Breast epithelium (tissue), 4 donors: ENCODE measurements around the gene IQGAP2. TPM values are rescaled to one million over a fixed set of nuclear protein-coding genes. Genes with fewer than 3 reads are reported as not detected.

ENCODE experiments used
- DNase-seq, 2 donors: peaks; one replicate each; pipeline ENCODE4 v3.0.0-alpha.2; 2019; ENCODE audit warnings: low spot score in 2 of 2
- H3K27ac ChIP-seq, 2 donors: fragments of 200-600 bp; sonication (generic) in 1 of 2; one replicate each; pipeline ENCODE4 v1.5.1; 2016 to 2019; ENCODE audit warnings: mild to moderate bottlenecking in 1 of 2
- H3K27me3 ChIP-seq, 2 donors: fragments of 200-600 bp; sonication (generic) in 1 of 2; one replicate each; pipeline versions ENCODE4 v1.5.1 to v1.6.0; 2017 to 2019; ENCODE audit warnings: control low read depth in 1 of 2, mild to moderate bottlenecking in 1 of 2
- H3K36me3 ChIP-seq: fragments of 200-600 bp; one replicate; pipeline ENCODE4 v1.5.1; 2019
- H3K4me1 ChIP-seq, 2 donors: fragments of 200-600 bp; sonication (generic); one replicate each; pipeline ENCODE4 v1.5.1; 2016 to 2019; ENCODE audit warnings: control low read depth in 1 of 2
- H3K4me3 ChIP-seq, 3 donors: fragments of 200-600 bp; sonication (generic); 1 replicate in 2 of 3; 2 replicates in 1 of 3; pipeline ENCODE4 v1.5.1; 2016 to 2019; ENCODE audit warnings: mild to moderate bottlenecking in 3 of 3, moderate library complexity in 2 of 3
- H3K9me3 ChIP-seq, 2 donors: fragments of 200-600 bp; sonication (generic) in 1 of 2; one replicate each; pipeline ENCODE4 v1.5.1; 2016 to 2019; ENCODE audit warnings: control low read depth in 1 of 2
- CTCF ChIP-seq, 3 donors: fragments of 450-650 bp; IDR thresholded peaks; one replicate each; pipeline ENCODE4 v1.5.1; 2016 to 2017; ENCODE audit warnings: antibody characterized with exemption in 3 of 3, mild to moderate bottlenecking in 3 of 3, moderate library complexity in 3 of 3
- POLR2A ChIP-seq: fragments of 450-650 bp; IDR thresholded peaks from one replicate; pipeline ENCODE4 v1.6.1; 2016; ENCODE audit warnings: antibody characterized with exemption, mild to moderate bottlenecking, moderate library complexity
- POLR2AphosphoS5 ChIP-seq, 3 donors: sonication (generic); formaldehyde crosslinking; IDR thresholded peaks; one replicate each; pipeline ENCODE4 v1.6.1; 2017; ENCODE audit warnings: antibody characterized with exemption in 3 of 3
- intact Hi-C: fragments of 100-400 bp; cut with DNase I; formaldehyde crosslinking; loops from one replicate; pipeline ENCODE4 v1.15.1; 2023; ENCODE audit warnings: low total_unique reads
- total RNA-seq, 3 donors: library from RNA; depleted of rRNA; stranded (reverse); fragments of >200 nt; gene quantifications; one replicate each; pipeline ENCODE4 v1.1.0, GENCODE V29; 2016

The IQGAP2 gene
- total RNA-seq, 3 donors from 2014 or later = 31.7 to 70.2 (median 44.6) TPM

GRCh38 chr5:76694317-76694716 is 291.2 kb downstream of the IQGAP2 start:
- DNase-seq = no peak
- H3K36me3 ChIP-seq = no peaks in the 10 kb centered on the region
- intact Hi-C loops = no loop called here
- peaks cover 0 to 4% of the 10 kb centered on the region in 2 donors for H3K4me1 ChIP-seq
- no peak overlapping the region for H3K27ac ChIP-seq
- no peak overlapping the region for H3K4me3 ChIP-seq
- H3K9me3 ChIP-seq = no peaks in the 10 kb centered on the region
- no peaks in the 10 kb centered on the region for H3K27me3 ChIP-seq
- TF ChIP-seq POLR2AphosphoS5 (IDR thresholded peaks at IDR 0.05) (no peak), POLR2A (no peak), CTCF (IDR thresholded peaks at IDR 0.05) (no peak)

GRCh38 chr5:76695346-76695745 is 292.3 kb downstream of the IQGAP2 start:
- Histone ChIP-seq H3K4me1 (peaks cover 0 to 4% of the 10 kb centered on the region in 2 donors), H3K36me3 (no peaks in the 10 kb centered on the region), H3K27ac (no peak overlapping the region), H3K4me3 (no peak overlapping the region), H3K9me3 (no peaks in the 10 kb centered on the region), H3K27me3 (no peaks in the 10 kb centered on the region)
- intact Hi-C loops = no loop called here
- no peak for DNase-seq
- TF ChIP-seq POLR2AphosphoS5 (IDR thresholded peaks at IDR 0.05) (no peak), CTCF (IDR thresholded peaks at IDR 0.05) (no peak), POLR2A (no peak)

GRCh38 chr5:76696251-76696650 is 293.2 kb downstream of the IQGAP2 start:
- TF ChIP-seq POLR2AphosphoS5 (IDR thresholded peaks at IDR 0.05) = no peak
- no peak for DNase-seq
- intact Hi-C loops = no loop called here
- H3K36me3 ChIP-seq = no peaks in the 10 kb centered on the region
- no peak overlapping the region for H3K4me3 ChIP-seq
- no peaks in the 10 kb centered on the region for H3K4me1 ChIP-seq
- H3K27ac ChIP-seq = no peak overlapping the region
- no peaks in the 10 kb centered on the region for H3K9me3 ChIP-seq
- no peaks in the 10 kb centered on the region for H3K27me3 ChIP-seq

GRCh38 chr5:76697670-76698069 is 294.6 kb downstream of the IQGAP2 start:
- DNase-seq = no peak
- Histone ChIP-seq H3K4me3 (no peak overlapping the region), H3K27me3 (no peaks in the 10 kb centered on the region), H3K9me3 (no peaks in the 10 kb centered on the region), H3K4me1 (no peaks in the 10 kb centered on the region), H3K27ac (no peak overlapping the region), H3K36me3 (no peaks in the 10 kb centered on the region)
- TF ChIP-seq CTCF (IDR thresholded peaks at IDR 0.05) (no peak), POLR2AphosphoS5 (IDR thresholded peaks at IDR 0.05) (no peak), POLR2A (no peak)
- intact Hi-C loops = no loop called here

- intact Hi-C loops = no loop called here
- no peak for DNase-seq
- H3K27me3 ChIP-seq = no peaks in the 10 kb centered on the region
These were observed 297.5 kb downstream of the IQGAP2 start for GRCh38 chr5:76700571-76700970.

GRCh38 chr5:76701298-76701697 is 298.2 kb downstream of the IQGAP2 start:
- no peaks in the 10 kb centered on the region for H3K4me1 ChIP-seq
- no peaks in the 10 kb centered on the region for H3K9me3 ChIP-seq
- intact Hi-C loops = no loop called here
- no peak for DNase-seq
- no peak overlapping the region for H3K4me3 ChIP-seq
- TF ChIP-seq POLR2AphosphoS5 (IDR thresholded peaks at IDR 0.05) (peak in 1 of 3 donors; percentile 28), POLR2A (no peak), CTCF (IDR thresholded peaks at IDR 0.05) (no peak)
- H3K36me3 ChIP-seq = no peaks in the 10 kb centered on the region
- no peak overlapping the region for H3K27ac ChIP-seq
- no peaks in the 10 kb centered on the region for H3K27me3 ChIP-seq

More at GRCh38 chr5:76700571-76700970, 297.5 kb downstream of the IQGAP2 start:
- Histone ChIP-seq H3K36me3 (no peaks in the 10 kb centered on the region), H3K9me3 (no peaks in the 10 kb centered on the region), H3K4me3 (no peak overlapping the region), H3K4me1 (no peaks in the 10 kb centered on the region), H3K27ac (no peak overlapping the region)
- no peak for TF ChIP-seq POLR2AphosphoS5 (IDR thresholded peaks at IDR 0.05)
